Caco-2 (cell line): ENCODE data around the gene NEDD8. TPM values are rescaled to one million over a fixed set of nuclear protein-coding genes. Genes with fewer than 3 reads are reported as not detected.

Experiments
- BruUV-seq: library from RNA; stranded (reverse); fragments of 400-500 nt; replicated peaks from 2 replicates; lab custom pipeline; 2021; lab: Mats Ljungman, UMichigan
- CTCF ChIA-PET: fragments of 300-600 bp; sonication (Branson Sonifier 250); formaldehyde crosslinking; loops from one replicate; lab custom pipeline; 2022; ENCODE audit warnings: antibody characterized with exemption; lab: Charles Lee
- POLR2A ChIA-PET: fragments of 300-600 bp; sonication (Branson Sonifier 250); formaldehyde crosslinking; loops from one replicate; lab custom pipeline; 2022; ENCODE audit warnings: antibody characterized with exemption; lab: Charles Lee
- DNase-seq, 2 experiments: peaks; one replicate each; pipeline versions ENCODE4 v3.0.0 to v3.0.0-alpha.2; 2020 to 2022
- H3K27me3 ChIP-seq: replicated peaks from 2 replicates; pipeline ENCODE4 v1.6.0; 2011; ENCODE audit warnings: low read length; ENCODE audit not compliant: control insufficient read depth, insufficient read depth
- H3K36me3 ChIP-seq: 2 replicates; pipeline ENCODE4 v1.5.1; 2011; ENCODE audit warnings: low read length; ENCODE audit not compliant: control insufficient read depth, insufficient read depth
- H3K4me1 ChIP-seq: fragments of 250-450 bp; sonication (Bioruptor Pico); 2 replicates; pipeline ENCODE4 v1.5.1; 2020; ENCODE audit warnings: mild to moderate bottlenecking
- H3K4me3 ChIP-seq: 2 replicates; pipeline ENCODE4 v1.5.1; 2011; ENCODE audit warnings: low read depth, mild to moderate bottlenecking, control low read depth, low read length
- H3K9me3 ChIP-seq: fragments of 250-450 bp; sonication (Bioruptor Pico); 2 replicates; pipeline ENCODE4 v1.5.1; 2020; ENCODE audit warnings: mild to moderate bottlenecking, moderate library complexity
- H3K27ac Mint-ChIP-seq: one replicate; pipeline ENCODE4 v1.8.0; 2022; ENCODE audit warnings: mixed read lengths; ENCODE audit not compliant: unreplicated experiment
- H3K27me3 Mint-ChIP-seq: one replicate; pipeline ENCODE4 v1.8.0; 2022; ENCODE audit warnings: mixed read lengths; ENCODE audit not compliant: insufficient read depth, unreplicated experiment
- H3K36me3 Mint-ChIP-seq: one replicate; pipeline ENCODE4 v1.8.0; 2022; ENCODE audit warnings: mild to moderate bottlenecking, mixed read lengths; ENCODE audit not compliant: insufficient read depth, unreplicated experiment
- H3K4me1 Mint-ChIP-seq: one replicate; pipeline ENCODE4 v1.8.0; 2022; ENCODE audit warnings: low read depth, mixed read lengths; ENCODE audit not compliant: unreplicated experiment
- H3K4me3 Mint-ChIP-seq: one replicate; pipeline ENCODE4 v1.8.0; 2022; ENCODE audit warnings: mild to moderate bottlenecking, moderate library complexity, mixed read lengths; ENCODE audit not compliant: unreplicated experiment
- H3K9me3 Mint-ChIP-seq: one replicate; pipeline ENCODE4 v1.8.0; 2022; ENCODE audit warnings: mixed read lengths; ENCODE audit not compliant: unreplicated experiment
- intact Hi-C: fragments of 100-400 bp; cut with micrococcal nuclease; formaldehyde crosslinking; loops from one replicate; pipeline ENCODE4 v1.10.0; 2022; ENCODE audit not compliant: unreplicated experiment
- total RNA-seq: library from RNA; stranded (reverse); gene quantifications from 2 replicates; pipeline ENCODE4 v1.2.3, GENCODE V29; 2022
- TF ChIP-seq, protein P1 (sequence below), 2 experiments: fragments of 200-600 bp in 1 of 2; IDR thresholded peaks; 1 replicate in 1 of 2; 2 replicates in 1 of 2; pipeline versions ENCODE4 v1.5.1 to v1.8.0; 2011 to 2022; ENCODE audit warnings: antibody characterized with exemption in 1 of 2, control low read depth in 1 of 2, inconsistent platforms in 1 of 2, low read depth in 1 of 2, low read length in 1 of 2, mild to moderate bottlenecking in 1 of 2, moderate library complexity in 1 of 2; ENCODE audit not compliant: insufficient read depth in 1 of 2, severe bottlenecking in 1 of 2, unreplicated experiment in 1 of 2

The NEDD8 gene
- total RNA-seq, 1 experiment from 2014 or later, result 210 TPM

DNA sequence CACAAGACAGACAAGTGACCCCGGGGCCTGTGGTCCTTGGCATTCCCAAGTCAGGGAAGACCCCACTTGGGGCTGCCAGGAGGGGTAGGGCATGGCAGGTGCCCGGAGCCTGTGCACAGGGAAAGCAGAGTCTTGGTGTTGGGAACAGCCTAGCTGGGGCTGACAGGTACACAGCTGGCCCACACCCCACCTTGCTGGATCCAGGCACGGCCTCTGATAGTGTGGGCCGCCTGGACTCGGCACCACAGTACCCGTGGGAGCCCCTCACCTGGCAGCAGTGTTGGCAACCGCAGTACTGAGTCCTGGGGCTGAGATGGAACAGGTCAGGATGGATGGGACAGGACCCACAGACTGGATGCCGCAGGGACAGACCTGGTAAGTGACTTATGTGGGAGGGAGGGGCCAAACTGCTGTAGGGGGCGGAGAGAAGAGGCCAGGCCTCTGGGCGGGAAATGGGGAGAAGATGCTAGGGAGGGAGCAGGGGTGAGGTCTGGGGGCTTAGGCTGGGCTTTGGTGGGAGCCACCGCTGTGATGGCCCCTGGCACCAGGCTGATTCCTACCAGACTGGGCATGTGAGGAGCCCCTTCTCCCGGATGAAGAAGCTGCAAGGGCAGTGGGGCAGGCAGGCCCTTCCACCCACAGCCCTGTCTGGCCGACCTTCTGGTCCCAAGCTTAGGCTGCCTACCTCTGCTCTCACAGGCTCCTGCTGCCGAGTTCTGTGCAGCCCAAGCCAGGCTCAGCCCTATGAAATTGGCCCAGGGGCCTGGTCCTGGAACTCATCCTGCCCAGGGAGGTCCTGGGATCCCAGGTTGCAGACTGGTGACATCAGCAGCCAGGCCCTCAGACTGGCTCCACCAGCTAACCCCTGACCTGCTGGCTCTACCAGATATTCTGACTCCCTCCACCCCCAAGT is 30.9 kb upstream of the NEDD8 start, which contains the start of gene TGM1:
Gene TGM1, minus strand, starts transcription at position 357 of the 913 bp plus-strand sequence. CDS start 825 bp downstream, outside the sequence.
- peak; percentile 36 to 47 for DNase-seq
- peaks cover 6% of the 10 kb centered on the region for H3K36me3 Mint-ChIP-seq
- no peaks in the 10 kb centered on the region for H3K4me1 Mint-ChIP-seq
- ChIA-PET POLR2A (interaction anchor here (1.8 kb wide), 1 partner anchor 21 kb away, joined by 5 read pairs; the partner anchor contains the start of gene TINF2), CTCF (interaction anchor here (1.1 kb wide), 1 partner anchor 20 kb away, joined by 3 read pairs; the partner anchor contains the start of gene TINF2)
- no peaks in the 10 kb centered on the region for H3K36me3 ChIP-seq
- H3K4me3 ChIP-seq, result no peak within 1 kb of the TSS
- H3K9me3 ChIP-seq, result no peaks in the 10 kb centered on the region
- no peak within 1 kb of the TSS for H3K4me3 Mint-ChIP-seq
- TF ChIP-seq, protein P1, sequence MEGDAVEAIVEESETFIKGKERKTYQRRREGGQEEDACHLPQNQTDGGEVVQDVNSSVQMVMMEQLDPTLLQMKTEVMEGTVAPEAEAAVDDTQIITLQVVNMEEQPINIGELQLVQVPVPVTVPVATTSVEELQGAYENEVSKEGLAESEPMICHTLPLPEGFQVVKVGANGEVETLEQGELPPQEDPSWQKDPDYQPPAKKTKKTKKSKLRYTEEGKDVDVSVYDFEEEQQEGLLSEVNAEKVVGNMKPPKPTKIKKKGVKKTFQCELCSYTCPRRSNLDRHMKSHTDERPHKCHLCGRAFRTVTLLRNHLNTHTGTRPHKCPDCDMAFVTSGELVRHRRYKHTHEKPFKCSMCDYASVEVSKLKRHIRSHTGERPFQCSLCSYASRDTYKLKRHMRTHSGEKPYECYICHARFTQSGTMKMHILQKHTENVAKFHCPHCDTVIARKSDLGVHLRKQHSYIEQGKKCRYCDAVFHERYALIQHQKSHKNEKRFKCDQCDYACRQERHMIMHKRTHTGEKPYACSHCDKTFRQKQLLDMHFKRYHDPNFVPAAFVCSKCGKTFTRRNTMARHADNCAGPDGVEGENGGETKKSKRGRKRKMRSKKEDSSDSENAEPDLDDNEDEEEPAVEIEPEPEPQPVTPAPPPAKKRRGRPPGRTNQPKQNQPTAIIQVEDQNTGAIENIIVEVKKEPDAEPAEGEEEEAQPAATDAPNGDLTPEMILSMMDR (IDR thresholded peaks at IDR 0.05; ENCODE audit: insufficient read depth in 1 of 2, low read depth in 1 of 2, low read length in 1 of 2, severe bottlenecking in 1 of 2, unreplicated experiment in 1 of 2), result no peak
- BruUV-seq, result no TSS peak
- H3K27me3 ChIP-seq, result no peaks in the 10 kb centered on the region
- peaks cover 12% of the 10 kb centered on the region; the same call in 1 of the 2 replicates for H3K4me1 ChIP-seq
- peak within 1 kb of the TSS; percentile 50 for H3K27ac Mint-ChIP-seq
- H3K27me3 Mint-ChIP-seq, result no peaks in the 10 kb centered on the region
- H3K9me3 Mint-ChIP-seq, result no peaks in the 10 kb centered on the region
- intact Hi-C loops, result no loop called here

DNA sequence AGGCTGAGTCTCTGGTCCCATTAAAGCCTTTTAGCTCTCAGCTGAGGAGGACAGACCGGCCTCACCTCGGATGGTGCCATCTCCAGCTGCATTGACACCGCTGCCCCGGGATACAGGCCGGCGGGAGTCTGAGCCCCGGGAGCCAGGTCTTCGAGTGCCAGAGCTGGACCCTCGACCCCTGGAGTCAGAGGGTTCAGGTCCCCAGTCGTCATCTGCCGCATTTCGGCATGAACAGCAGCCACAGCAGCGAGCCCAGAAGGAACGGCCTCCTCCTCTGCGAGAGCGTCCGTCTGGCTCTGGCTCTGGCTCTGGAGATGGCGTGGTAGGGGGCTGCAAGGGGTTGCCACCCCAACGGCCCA is 29.8 kb upstream of the NEDD8 start:
- no peak overlapping the region for H3K4me3 Mint-ChIP-seq
- H3K27me3 Mint-ChIP-seq, result no peaks in the 10 kb centered on the region
- H3K9me3 Mint-ChIP-seq, result no peaks in the 10 kb centered on the region
- H3K9me3 ChIP-seq, result no peaks in the 10 kb centered on the region
- DNase-seq, result no peak
- BruUV-seq, result no TSS peak
- peaks cover under 1% of the 10 kb centered on the region for H3K36me3 Mint-ChIP-seq
- POLR2A ChIA-PET, result interaction anchor here (1.1 kb wide), 1 partner anchor 9 kb away, joined by 4 read pairs; the partner anchor contains the start of gene RABGGTA
- no peaks in the 10 kb centered on the region for H3K36me3 ChIP-seq
- CTCF ChIA-PET, result interaction anchor here (1.7 kb wide), 1 partner anchor 9 kb away, joined by 3 read pairs; no protein-coding TSS in a partner anchor
- peaks cover 12% of the 10 kb centered on the region; the same call in 1 of the 2 replicates for H3K4me1 ChIP-seq
- H3K4me1 Mint-ChIP-seq, result no peaks in the 10 kb centered on the region
- no peak overlapping the region for H3K4me3 ChIP-seq
- H3K27ac Mint-ChIP-seq, result no peak overlapping the region
- H3K27me3 ChIP-seq, result no peaks in the 10 kb centered on the region
- TF ChIP-seq, protein P1 (IDR thresholded peaks at IDR 0.05; ENCODE audit: insufficient read depth in 1 of 2, low read depth in 1 of 2, low read length in 1 of 2, severe bottlenecking in 1 of 2, unreplicated experiment in 1 of 2), result no peak
- intact Hi-C loops, result no loop called here

DNA sequence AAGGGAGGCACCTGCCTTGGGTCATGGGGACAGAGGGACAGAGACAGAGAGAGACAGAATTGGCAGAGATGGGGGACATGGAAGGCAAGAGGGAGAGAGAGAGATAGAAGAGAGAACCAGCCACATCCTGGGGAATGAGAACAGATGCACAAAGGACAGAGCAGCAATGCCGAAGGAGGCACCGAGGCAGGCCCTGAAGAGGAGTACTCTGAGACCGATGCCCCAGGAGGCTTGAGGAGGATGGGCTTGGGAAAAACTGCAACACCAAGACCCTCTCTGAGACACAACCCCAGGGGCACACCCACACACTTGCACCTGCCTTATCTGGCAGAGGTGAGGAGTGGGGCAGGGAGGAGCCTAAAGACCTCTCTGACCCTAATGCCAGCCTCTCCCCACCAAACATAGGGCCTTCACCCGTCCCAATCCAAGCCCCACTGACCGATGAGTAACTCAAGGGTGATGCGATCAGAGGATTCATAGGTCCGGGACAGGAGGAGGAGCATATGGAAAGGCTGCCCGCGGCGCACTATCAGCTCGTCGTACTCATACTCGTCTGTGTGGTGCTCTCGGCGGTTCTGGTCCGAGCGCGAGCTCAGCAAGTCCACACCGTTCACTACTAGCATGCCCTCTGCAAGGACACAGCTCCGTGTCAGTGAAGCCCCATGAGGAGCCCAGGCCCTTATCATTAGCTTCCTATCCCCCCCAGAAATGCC is 29.2 kb upstream of the NEDD8 start:
- Mint-ChIP-seq H3K4me1 (no peaks in the 10 kb centered on the region), H3K27ac (no peak overlapping the region), H3K36me3 (no peaks in the 10 kb centered on the region), H3K4me3 (no peak overlapping the region), H3K27me3 (no peaks in the 10 kb centered on the region), H3K9me3 (no peaks in the 10 kb centered on the region)
- BruUV-seq, result no TSS peak
- H3K4me1 ChIP-seq, result peaks cover 12% of the 10 kb centered on the region; the same call in 1 of the 2 replicates
- POLR2A ChIA-PET, result interaction anchor here (1.1 kb wide), 1 partner anchor 10 kb away, joined by 4 read pairs; the partner anchor contains the start of gene RABGGTA
- TF ChIP-seq, protein P1 (IDR thresholded peaks at IDR 0.05; ENCODE audit: insufficient read depth in 1 of 2, low read depth in 1 of 2, low read length in 1 of 2, severe bottlenecking in 1 of 2, unreplicated experiment in 1 of 2), result no peak
- CTCF ChIA-PET, result interaction anchor here (1.7 kb wide), 1 partner anchor 9 kb away, joined by 3 read pairs; no protein-coding TSS in a partner anchor
- intact Hi-C loops, result no loop called here
- H3K9me3 ChIP-seq, result no peaks in the 10 kb centered on the region
- no peaks in the 10 kb centered on the region for H3K27me3 ChIP-seq
- no peak overlapping the region for H3K4me3 ChIP-seq
- no peaks in the 10 kb centered on the region for H3K36me3 ChIP-seq
- no peak for DNase-seq
